ENCODE data around the gene TBC1D23. TPM values are rescaled to one million over a fixed set of nuclear protein-coding genes. Genes with fewer than 3 reads are reported as not detected.
A peak's percentile ranks its signal among the peaks of the same experiment; 100 is the strongest.

Gene TBC1D23
- polyA plus RNA-seq, 4 donors = 17.9 to 40.9 (median 36.0) TPM

DNA sequence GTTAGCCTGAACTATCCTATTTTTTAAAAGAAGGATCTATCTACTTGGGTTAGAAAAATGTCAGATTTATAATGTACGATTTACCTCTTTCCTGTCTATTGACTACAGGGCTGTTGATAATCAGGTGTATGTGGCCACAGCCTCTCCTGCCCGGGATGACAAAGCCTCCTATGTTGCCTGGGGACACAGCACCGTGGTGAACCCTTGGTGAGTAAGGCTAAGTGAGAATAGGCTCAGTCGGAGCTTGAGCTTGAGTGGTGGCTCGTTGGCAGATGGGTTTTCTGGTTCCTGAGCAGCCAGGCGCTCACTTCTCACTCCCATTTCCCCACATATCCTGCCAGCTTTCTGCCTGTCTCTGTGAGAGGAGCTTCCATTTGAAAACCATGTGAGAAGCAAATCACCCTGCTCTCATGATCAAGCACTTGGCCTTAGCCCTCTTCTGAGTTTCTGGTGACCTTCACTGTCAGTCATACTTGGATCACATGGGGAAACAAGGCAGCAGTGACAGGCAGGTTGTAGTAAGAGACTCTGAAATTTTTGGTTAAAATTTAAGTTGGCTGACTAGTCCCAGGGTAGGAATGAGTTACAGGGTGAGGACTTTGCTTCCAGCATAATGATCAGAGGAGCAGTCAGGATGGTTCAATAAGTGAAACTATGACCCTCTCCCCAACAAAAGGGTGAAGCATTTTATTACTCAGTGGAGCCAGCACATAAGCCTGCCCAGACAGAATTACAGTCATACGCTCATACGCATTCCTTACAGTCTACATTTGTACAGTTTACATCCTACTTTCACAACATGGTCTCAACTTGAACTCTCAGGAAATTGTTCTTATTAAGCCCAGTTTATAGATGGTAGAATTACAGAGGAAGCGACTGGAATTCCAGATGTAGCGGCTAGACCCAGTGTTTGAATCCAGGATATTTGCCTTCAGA lies 91.8 kb downstream of the TBC1D23 start:
- FAIRE-seq (no peak), DNase-seq (peak in 1 of 2 donors; percentile 56)
- no peak overlapping the region for H3K4me3 ChIP-seq (ENCODE audit: low read depth in 1 of 3, low read length in 3 of 3)
- H3K4me1 ChIP-seq (ENCODE audit: control insufficient read depth in 3 of 3, insufficient read depth in 2 of 3, low read depth in 1 of 3, low read length in 2 of 3) = peaks cover 0 to 6% (median 0%) of the 10 kb centered on the region in 3 donors
- WGBS, 3 donors = 92 to 97% (median 94%) methylated on average over 10 of the region's 10 CpGs
- H3K36me3 ChIP-seq (ENCODE audit: control insufficient read depth in 3 of 3, insufficient read depth in 2 of 3, low read depth in 1 of 3, low read length in 3 of 3) = peaks cover 9 to 41% (median 20%) of the 10 kb centered on the region in 3 donors
- peaks cover 0 to 3% of the 10 kb centered on the region in 2 donors for H3K9me3 ChIP-seq (ENCODE audit: control insufficient read depth in 2 of 2, insufficient read depth in 1 of 2, low read depth in 1 of 2, low read length in 1 of 2)
- peak overlapping the region in 1 of 3 donors; percentile 37 for H3K27ac ChIP-seq (ENCODE audit: low read depth in 1 of 3, low read length in 2 of 3)
- no peaks in the 10 kb centered on the region for H3K27me3 ChIP-seq (ENCODE audit: control insufficient read depth in 3 of 3, insufficient read depth in 3 of 3, low read length in 3 of 3)

DNA sequence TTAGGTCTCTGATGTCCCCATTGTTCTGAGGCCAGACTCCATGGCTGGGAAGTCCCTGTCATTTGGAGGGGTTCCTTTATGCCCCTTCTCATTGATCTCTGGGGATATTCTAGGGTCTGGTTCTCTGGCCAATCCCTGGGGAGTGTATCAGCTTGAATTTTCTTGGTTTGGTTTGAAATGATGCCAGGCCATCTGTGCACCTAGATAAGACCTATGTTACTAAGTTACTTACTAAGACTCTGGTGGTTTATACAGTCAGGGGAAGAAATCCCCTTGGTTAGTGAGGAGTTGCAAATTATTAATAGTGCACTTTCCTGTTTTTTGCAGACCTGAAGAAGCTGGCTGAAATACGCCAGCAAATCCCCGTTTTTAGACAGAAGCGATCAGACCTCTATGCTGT lies 94.1 kb downstream of the TBC1D23 start:
- H3K9me3 ChIP-seq (ENCODE audit: control insufficient read depth in 2 of 2, insufficient read depth in 1 of 2, low read depth in 1 of 2, low read length in 1 of 2) = peaks cover 0 to 3% of the 10 kb centered on the region in 2 donors
- no peak overlapping the region for H3K27ac ChIP-seq (ENCODE audit: low read depth in 1 of 3, low read length in 2 of 3)
- no peaks in the 10 kb centered on the region for H3K27me3 ChIP-seq (ENCODE audit: control insufficient read depth in 3 of 3, insufficient read depth in 3 of 3, low read length in 3 of 3)
- DNase-seq = no peak
- peaks cover 0 to 10% (median 0%) of the 10 kb centered on the region in 3 donors for H3K4me1 ChIP-seq (ENCODE audit: control insufficient read depth in 3 of 3, insufficient read depth in 2 of 3, low read depth in 1 of 3, low read length in 2 of 3)
- no peak for FAIRE-seq
- no peak overlapping the region for H3K4me3 ChIP-seq (ENCODE audit: low read depth in 1 of 3, low read length in 3 of 3)
- peaks cover 5 to 32% (median 6%) of the 10 kb centered on the region in 3 donors for H3K36me3 ChIP-seq (ENCODE audit: control insufficient read depth in 3 of 3, insufficient read depth in 2 of 3, low read depth in 1 of 3, low read length in 3 of 3)
- 93 to 95% (median 95%) methylated on average over 3 of the region's 3 CpGs for WGBS, 3 donors

DNA sequence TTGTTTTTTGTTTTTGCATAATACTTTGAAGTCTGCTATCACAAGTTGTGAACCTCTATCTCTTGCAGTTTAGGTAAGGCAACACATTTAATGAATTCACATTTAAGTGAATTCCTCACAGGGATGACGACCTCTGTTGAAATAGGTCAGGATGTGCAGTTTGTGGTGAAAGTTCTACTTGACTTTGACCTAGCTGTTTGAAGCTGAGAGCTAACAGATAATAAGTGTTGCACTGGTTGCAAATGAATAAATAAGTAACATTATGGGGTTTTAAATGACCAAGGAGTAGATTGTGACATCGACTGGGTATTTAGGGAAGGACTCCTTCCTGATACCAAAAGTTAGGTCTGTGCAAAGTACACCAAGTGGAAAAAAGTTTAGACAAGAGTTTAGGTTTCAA lies 97.6 kb downstream of the TBC1D23 start:
- Histone ChIP-seq H3K4me1 (ENCODE audit: control insufficient read depth in 3 of 3, insufficient read depth in 2 of 3, low read depth in 1 of 3, low read length in 2 of 3) (peaks cover 0 to 6% (median 0%) of the 10 kb centered on the region in 3 donors), H3K9me3 (ENCODE audit: control insufficient read depth in 2 of 2, insufficient read depth in 1 of 2, low read depth in 1 of 2, low read length in 1 of 2) (no peaks in the 10 kb centered on the region), H3K27ac (ENCODE audit: low read depth in 1 of 3, low read length in 2 of 3) (no peak overlapping the region), H3K4me3 (ENCODE audit: low read depth in 1 of 3, low read length in 3 of 3) (no peak overlapping the region), H3K36me3 (ENCODE audit: control insufficient read depth in 3 of 3, insufficient read depth in 2 of 3, low read depth in 1 of 3, low read length in 3 of 3) (peaks cover 0 to 25% (median 4%) of the 10 kb centered on the region in 3 donors), H3K27me3 (ENCODE audit: control insufficient read depth in 3 of 3, insufficient read depth in 3 of 3, low read length in 3 of 3) (no peaks in the 10 kb centered on the region)
- WGBS, 3 donors = 83 to 87% (median 86%) methylated on average over 2 of the region's 2 CpGs
- FAIRE-seq (no peak), DNase-seq (peak in 1 of 2 donors; percentile 51)

DNA sequence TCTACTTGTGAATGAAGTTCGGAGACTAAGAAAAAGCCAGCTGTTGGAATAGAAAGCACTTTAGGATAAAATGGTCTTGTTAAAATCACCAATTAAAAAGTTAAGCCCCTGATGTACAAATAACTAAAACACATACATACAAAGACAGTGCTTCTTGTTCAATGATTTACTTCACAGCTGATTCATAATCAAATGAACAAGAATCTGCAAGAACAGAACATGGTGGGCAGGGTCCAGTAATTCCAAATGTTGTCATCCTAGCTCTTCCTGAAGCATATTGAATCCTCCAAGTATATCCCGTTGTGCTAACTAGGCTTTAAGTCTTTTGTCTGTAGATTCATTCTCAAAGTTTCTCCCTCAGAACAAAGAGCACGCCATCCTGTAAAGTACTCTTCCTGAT lies 98.2 kb downstream of the TBC1D23 start:
- FAIRE-seq (no peak), DNase-seq (no peak)
- H3K4me3 ChIP-seq (ENCODE audit: low read depth in 1 of 3, low read length in 3 of 3) = no peak overlapping the region
- peaks cover 0 to 4% (median 0%) of the 10 kb centered on the region in 3 donors for H3K4me1 ChIP-seq (ENCODE audit: control insufficient read depth in 3 of 3, insufficient read depth in 2 of 3, low read depth in 1 of 3, low read length in 2 of 3)
- H3K27me3 ChIP-seq (ENCODE audit: control insufficient read depth in 3 of 3, insufficient read depth in 3 of 3, low read length in 3 of 3) = no peaks in the 10 kb centered on the region
- 92 to 98% (median 92%) methylated on average over 3 of the region's 3 CpGs for WGBS, 3 donors
- H3K36me3 ChIP-seq (ENCODE audit: control insufficient read depth in 3 of 3, insufficient read depth in 2 of 3, low read depth in 1 of 3, low read length in 3 of 3) = peaks cover 0 to 20% (median 5%) of the 10 kb centered on the region in 3 donors
- no peaks in the 10 kb centered on the region for H3K9me3 ChIP-seq (ENCODE audit: control insufficient read depth in 2 of 2, insufficient read depth in 1 of 2, low read depth in 1 of 2, low read length in 1 of 2)
- no peak overlapping the region for H3K27ac ChIP-seq (ENCODE audit: low read depth in 1 of 3, low read length in 2 of 3)

DNA sequence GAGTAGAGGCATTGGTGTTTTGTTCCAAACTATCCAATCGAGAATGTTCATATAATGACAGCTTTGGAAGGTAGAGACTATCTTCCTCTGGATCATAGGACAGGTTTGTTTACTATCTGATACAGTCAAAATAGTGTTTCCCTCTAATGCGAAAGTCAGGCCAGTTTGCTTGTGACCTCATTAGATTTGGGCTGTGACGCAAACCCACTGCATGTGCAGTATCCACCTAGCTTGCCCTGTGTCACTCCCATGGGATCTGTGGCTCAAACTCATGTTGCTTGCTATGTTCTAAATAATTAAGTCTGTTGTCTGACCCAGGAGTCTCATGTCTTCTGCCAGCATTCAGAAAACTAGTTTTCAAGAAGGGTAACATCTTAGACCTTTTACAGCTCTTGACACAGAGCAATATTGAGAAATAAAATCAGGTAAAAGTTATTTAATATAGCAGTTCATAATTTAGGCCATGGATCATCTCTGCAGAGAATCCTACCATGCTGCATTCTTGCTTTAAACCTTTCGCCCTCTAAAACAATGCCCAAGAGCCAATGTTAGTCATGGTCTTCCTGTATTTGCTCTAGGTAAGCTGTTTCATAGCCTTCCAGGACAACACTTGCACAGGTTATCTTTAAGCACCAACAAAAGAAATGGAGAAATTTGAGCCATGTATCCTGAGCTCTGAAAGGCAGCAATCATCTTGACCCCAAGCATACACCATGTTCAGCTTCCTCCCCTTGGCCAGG lies 100.1 kb downstream of the TBC1D23 start:
- Histone ChIP-seq H3K27me3 (ENCODE audit: control insufficient read depth in 3 of 3, insufficient read depth in 3 of 3, low read length in 3 of 3) (no peaks in the 10 kb centered on the region), H3K36me3 (ENCODE audit: control insufficient read depth in 3 of 3, insufficient read depth in 2 of 3, low read depth in 1 of 3, low read length in 3 of 3) (peaks cover 4 to 10% (median 8%) of the 10 kb centered on the region in 3 donors), H3K27ac (ENCODE audit: low read depth in 1 of 3, low read length in 2 of 3) (no peak overlapping the region), H3K9me3 (ENCODE audit: control insufficient read depth in 2 of 2, insufficient read depth in 1 of 2, low read depth in 1 of 2, low read length in 1 of 2) (no peaks in the 10 kb centered on the region), H3K4me3 (ENCODE audit: low read depth in 1 of 3, low read length in 3 of 3) (no peak overlapping the region), H3K4me1 (ENCODE audit: control insufficient read depth in 3 of 3, insufficient read depth in 2 of 3, low read depth in 1 of 3, low read length in 2 of 3) (peaks cover 0 to 4% (median 0%) of the 10 kb centered on the region in 3 donors)
- no peak for FAIRE-seq
- whole genome bisulfite sequencing, 3 donors = 83 to 95% (median 93%) methylated on average over 4 of the region's 4 CpGs
- DNase-seq = no peak

DNA sequence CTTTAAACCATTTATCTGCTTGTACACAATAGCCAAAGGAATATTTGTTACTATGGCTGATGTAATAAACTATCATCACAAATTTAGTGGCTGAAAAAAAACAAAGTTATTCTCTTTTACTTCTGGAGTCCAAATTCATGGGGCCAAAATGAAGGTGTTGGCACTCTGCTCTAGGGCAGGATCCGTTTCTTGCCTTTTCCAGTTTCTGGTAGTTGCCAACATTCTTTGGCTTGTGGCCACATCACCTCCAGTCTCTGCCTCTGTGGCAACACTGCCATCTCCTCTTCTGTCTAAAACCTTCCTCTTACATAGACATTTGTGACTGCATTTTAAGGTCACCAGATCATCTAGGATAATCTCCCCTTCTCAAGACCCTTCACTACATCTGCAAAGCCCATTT lies 101.1 kb downstream of the TBC1D23 start:
- 90 to 100% (median 94%) methylated on average over 1 of the region's 1 CpG for WGBS, 3 donors
- H3K27ac ChIP-seq (ENCODE audit: low read depth in 1 of 3, low read length in 2 of 3) = no peak overlapping the region
- H3K4me3 ChIP-seq (ENCODE audit: low read depth in 1 of 3, low read length in 3 of 3) = no peak overlapping the region
- DNase-seq (no peak), FAIRE-seq (no peak)
- no peaks in the 10 kb centered on the region for H3K27me3 ChIP-seq (ENCODE audit: control insufficient read depth in 3 of 3, insufficient read depth in 3 of 3, low read length in 3 of 3)
- H3K9me3 ChIP-seq (ENCODE audit: control insufficient read depth in 2 of 2, insufficient read depth in 1 of 2, low read depth in 1 of 2, low read length in 1 of 2) = no peaks in the 10 kb centered on the region
- H3K4me1 ChIP-seq (ENCODE audit: control insufficient read depth in 3 of 3, insufficient read depth in 2 of 3, low read depth in 1 of 3, low read length in 2 of 3) = peaks cover 0 to 4% (median 0%) of the 10 kb centered on the region in 3 donors
- peaks cover 4 to 11% (median 9%) of the 10 kb centered on the region in 3 donors for H3K36me3 ChIP-seq (ENCODE audit: control insufficient read depth in 3 of 3, insufficient read depth in 2 of 3, low read depth in 1 of 3, low read length in 3 of 3)

DNA sequence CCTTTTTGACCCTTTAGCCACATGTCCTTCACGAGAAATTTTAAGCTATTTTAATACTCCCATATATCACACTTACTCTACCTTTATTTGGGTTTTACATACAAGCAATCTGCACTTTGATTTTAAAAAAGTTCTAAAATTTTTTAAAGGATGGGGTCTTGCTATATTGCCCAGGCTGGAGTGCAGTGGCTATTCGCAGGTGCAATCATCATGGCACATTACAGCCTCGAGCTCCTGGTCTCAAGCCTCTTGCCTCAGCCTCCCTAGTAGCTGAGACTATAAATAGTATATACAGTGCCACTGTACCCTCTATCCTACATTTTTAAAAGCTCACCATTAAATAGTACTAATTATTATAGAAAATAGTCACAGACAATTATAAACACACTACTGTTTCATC lies 103.6 kb downstream of the TBC1D23 start:
- no peak for FAIRE-seq
- 94 to 96% (median 95%) methylated on average over 3 of the region's 3 CpGs for WGBS, 3 donors
- no peak for DNase-seq
- no peaks in the 10 kb centered on the region for H3K27me3 ChIP-seq (ENCODE audit: control insufficient read depth in 3 of 3, insufficient read depth in 3 of 3, low read length in 3 of 3)
- H3K4me3 ChIP-seq (ENCODE audit: low read depth in 1 of 3, low read length in 3 of 3) = no peak overlapping the region
- H3K4me1 ChIP-seq (ENCODE audit: control insufficient read depth in 3 of 3, insufficient read depth in 2 of 3, low read depth in 1 of 3, low read length in 2 of 3) = no peaks in the 10 kb centered on the region
- no peaks in the 10 kb centered on the region for H3K9me3 ChIP-seq (ENCODE audit: control insufficient read depth in 2 of 2, insufficient read depth in 1 of 2, low read depth in 1 of 2, low read length in 1 of 2)
- no peak overlapping the region for H3K27ac ChIP-seq (ENCODE audit: low read depth in 1 of 3, low read length in 2 of 3)
- H3K36me3 ChIP-seq (ENCODE audit: control insufficient read depth in 3 of 3, insufficient read depth in 2 of 3, low read depth in 1 of 3, low read length in 3 of 3) = peaks cover 6 to 16% (median 14%) of the 10 kb centered on the region in 3 donors

DNA sequence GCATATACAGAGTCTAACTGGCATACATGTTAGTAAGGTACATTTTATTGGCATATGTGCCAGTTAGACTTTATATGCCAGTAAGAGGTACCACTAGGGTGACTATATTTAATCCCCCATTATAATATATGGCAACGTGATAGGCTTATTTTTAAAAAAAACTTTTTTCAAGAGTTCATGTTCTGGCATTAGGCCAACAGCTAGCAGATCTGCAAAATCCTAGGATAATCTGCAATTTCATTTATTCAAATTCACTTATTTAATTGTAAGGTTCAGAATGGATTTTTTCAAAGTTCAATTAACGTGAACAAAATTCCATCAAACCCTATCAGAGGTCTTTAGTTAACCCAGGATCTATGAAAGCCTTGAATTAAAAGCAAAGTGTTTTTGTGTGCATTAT lies 105.6 kb downstream of the TBC1D23 start:
- H3K36me3 ChIP-seq (ENCODE audit: control insufficient read depth in 3 of 3, insufficient read depth in 2 of 3, low read depth in 1 of 3, low read length in 3 of 3) = peaks cover 10 to 24% (median 14%) of the 10 kb centered on the region in 3 donors

More for the DNA sequence above, 105.6 kb downstream of the TBC1D23 start:
- Histone ChIP-seq H3K9me3 (ENCODE audit: control insufficient read depth in 2 of 2, insufficient read depth in 1 of 2, low read depth in 1 of 2, low read length in 1 of 2) (no peaks in the 10 kb centered on the region), H3K27me3 (ENCODE audit: control insufficient read depth in 3 of 3, insufficient read depth in 3 of 3, low read length in 3 of 3) (no peaks in the 10 kb centered on the region), H3K4me1 (ENCODE audit: control insufficient read depth in 3 of 3, insufficient read depth in 2 of 3, low read depth in 1 of 3, low read length in 2 of 3) (no peaks in the 10 kb centered on the region), H3K27ac (ENCODE audit: low read depth in 1 of 3, low read length in 2 of 3) (no peak overlapping the region), H3K4me3 (ENCODE audit: low read depth in 1 of 3, low read length in 3 of 3) (no peak overlapping the region)
- FAIRE-seq (no peak), DNase-seq (no peak)
- WGBS, 3 donors = 77 to 91% (median 82%) methylated on average over 2 of the region's 2 CpGs
